Measurements from ENCODE around the gene BCO2.
"Not testable (repeated sequence)": the region's sequence is repeated elsewhere in the genome, so short reads cannot be mapped to it uniquely, and the experiment has no call there.

Gene BCO2

GRCh38 chr11:112167145-112167544, 8.2 kb upstream of the BCO2 start, which contains the start of gene TEX12:
TEX12 (plus strand) TSS chr11:112167372; CDS start chr11:112169269, 1,897 bp downstream.
- no peak for DNase-seq

GRCh38 chr11:112172362-112172994, 2.8 kb upstream of the BCO2 start:
- DNase-seq, result no peak

GRCh38 chr11:112173152-112173551, 2.2 kb upstream of the BCO2 start:
- no peak for DNase-seq

GRCh38 chr11:112175599-112175952, 264 bp downstream of the BCO2 start:
- no peak for DNase-seq

GRCh38 chr11:112176077-112176476, 765 bp downstream of the BCO2 start:
- DNase-seq, result no peak

GRCh38 chr11:112177589-112177988, 2.3 kb downstream of the BCO2 start:
- no peak for DNase-seq

GRCh38 chr11:112178428-112178827, 3.1 kb downstream of the BCO2 start:
- DNase-seq, result no peak

- DNase-seq, result no peak
These were observed 3.6 kb downstream of the BCO2 start for GRCh38 chr11:112178936-112179335.

- DNase-seq, result no peak
These were observed 4.3 kb downstream of the BCO2 start for GRCh38 chr11:112179601-112180000.

- DNase-seq, result no peak
These were observed 7.6 kb downstream of the BCO2 start for GRCh38 chr11:112182867-112183266.

- no peak for DNase-seq
These were observed 10.6 kb downstream of the BCO2 start for GRCh38 chr11:112185883-112186282.

- no peak for DNase-seq
These were observed 11.0 kb downstream of the BCO2 start for GRCh38 chr11:112186304-112186703.

GRCh38 chr11:112195113-112195512, 19.8 kb downstream of the BCO2 start:
- DNase-seq, result not testable (repeated sequence)

GRCh38 chr11:112195951-112196351, 20.6 kb downstream of the BCO2 start:
- DNase-seq, result no peak

- DNase-seq, result no peak
These were observed 21.3 kb downstream of the BCO2 start for GRCh38 chr11:112196519-112197087.

GRCh38 chr11:112199101-112199500, 23.8 kb downstream of the BCO2 start:
- not testable (repeated sequence) for DNase-seq

GRCh38 chr11:112200252-112200651, 24.9 kb downstream of the BCO2 start:
- DNase-seq, result no peak

- no peak for DNase-seq
These were observed 30.8 kb downstream of the BCO2 start for GRCh38 chr11:112206071-112206470.

- no peak for DNase-seq
These were observed 35.6 kb downstream of the BCO2 start for GRCh38 chr11:112210890-112211289.

- DNase-seq, result no peak
These were observed 36.2 kb downstream of the BCO2 start for GRCh38 chr11:112211536-112211935.

- no peak for DNase-seq
These were observed 37.0 kb downstream of the BCO2 start for GRCh38 chr11:112212290-112212689.

GRCh38 chr11:112212710-112213109, 37.4 kb downstream of the BCO2 start:
- no peak for DNase-seq

- DNase-seq, result no peak
These were observed 38.4 kb downstream of the BCO2 start for GRCh38 chr11:112213753-112214152.

GRCh38 chr11:112215621-112216020, 40.3 kb downstream of the BCO2 start:
- DNase-seq, result no peak

- DNase-seq, result no peak
These were observed 41.3 kb downstream of the BCO2 start for GRCh38 chr11:112216561-112217105.
